Measurements from ENCODE around the gene SEPTIN6.
"Not testable (repeated sequence)": the region's sequence is repeated elsewhere in the genome, so short reads cannot be mapped to it uniquely, and the experiment has no call there.

The SEPTIN6 gene

DNA sequence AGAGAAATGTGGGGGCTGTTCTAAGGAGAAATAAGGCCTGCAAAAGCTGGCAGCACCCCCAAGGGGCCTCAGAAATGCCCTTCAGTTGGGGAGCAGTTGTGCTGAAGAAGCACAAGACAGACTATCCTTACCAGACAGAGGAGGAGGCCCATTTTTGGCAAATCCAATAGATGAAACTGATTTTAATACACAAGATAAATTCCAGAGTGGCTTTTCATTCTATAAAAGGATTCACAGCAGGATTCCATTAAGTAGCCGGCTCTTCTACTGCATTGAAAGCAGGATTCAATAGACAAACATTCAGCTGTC, 8.1 kb downstream of the SEPTIN6 start:
- Histone ChIP-seq H3K9me3 (ENCODE audit: low read length) (no peaks in the 10 kb centered on the region), H3K36me3 (ENCODE audit: insufficient read depth, low read length) (0 out of 2 replicates have a peak, but pooled peaks cover under 1% of the 10 kb centered on the region), H3K4me3 (ENCODE audit: low read depth, low read length, poor library complexity, severe bottlenecking) (peak overlapping the region; percentile 40), H3K27ac (ENCODE audit: low read depth, low read length, poor library complexity, severe bottlenecking) (peak overlapping the region; percentile 97), H2AFZ (ENCODE audit: low read length) (no peak overlapping the region), H3K79me2 (ENCODE audit: insufficient read depth, low read length) (peaks cover 61% of the 10 kb centered on the region), H3K9me2 (ENCODE audit: low read depth, low read length) (no peaks in the 10 kb centered on the region), H3K4me2 (ENCODE audit: low read length) (peak overlapping the region; percentile 57), H3F3A (ENCODE audit: insufficient read depth, low read length) (peaks cover 8% of the 10 kb centered on the region), H3K27me3 (ENCODE audit: insufficient read depth, low read length) (no peaks in the 10 kb centered on the region), H3K4me1 (ENCODE audit: insufficient read depth, low read length, severe bottlenecking) (peaks cover 96% of the 10 kb centered on the region), H3K9ac (ENCODE audit: low read length) (peak overlapping the region; percentile 63), H4K20me1 (ENCODE audit: insufficient read depth, low read length) (no peaks in the 10 kb centered on the region)
- TF ChIP-seq EZH2 (IDR thresholded peaks at IDR 0.05; ENCODE audit: borderline replicate concordance, low read length) = no peak
- TF ChIP-seq, protein P1, sequence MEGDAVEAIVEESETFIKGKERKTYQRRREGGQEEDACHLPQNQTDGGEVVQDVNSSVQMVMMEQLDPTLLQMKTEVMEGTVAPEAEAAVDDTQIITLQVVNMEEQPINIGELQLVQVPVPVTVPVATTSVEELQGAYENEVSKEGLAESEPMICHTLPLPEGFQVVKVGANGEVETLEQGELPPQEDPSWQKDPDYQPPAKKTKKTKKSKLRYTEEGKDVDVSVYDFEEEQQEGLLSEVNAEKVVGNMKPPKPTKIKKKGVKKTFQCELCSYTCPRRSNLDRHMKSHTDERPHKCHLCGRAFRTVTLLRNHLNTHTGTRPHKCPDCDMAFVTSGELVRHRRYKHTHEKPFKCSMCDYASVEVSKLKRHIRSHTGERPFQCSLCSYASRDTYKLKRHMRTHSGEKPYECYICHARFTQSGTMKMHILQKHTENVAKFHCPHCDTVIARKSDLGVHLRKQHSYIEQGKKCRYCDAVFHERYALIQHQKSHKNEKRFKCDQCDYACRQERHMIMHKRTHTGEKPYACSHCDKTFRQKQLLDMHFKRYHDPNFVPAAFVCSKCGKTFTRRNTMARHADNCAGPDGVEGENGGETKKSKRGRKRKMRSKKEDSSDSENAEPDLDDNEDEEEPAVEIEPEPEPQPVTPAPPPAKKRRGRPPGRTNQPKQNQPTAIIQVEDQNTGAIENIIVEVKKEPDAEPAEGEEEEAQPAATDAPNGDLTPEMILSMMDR (IDR thresholded peaks at IDR 0.05; ENCODE audit: low read length) = no peak

DNA sequence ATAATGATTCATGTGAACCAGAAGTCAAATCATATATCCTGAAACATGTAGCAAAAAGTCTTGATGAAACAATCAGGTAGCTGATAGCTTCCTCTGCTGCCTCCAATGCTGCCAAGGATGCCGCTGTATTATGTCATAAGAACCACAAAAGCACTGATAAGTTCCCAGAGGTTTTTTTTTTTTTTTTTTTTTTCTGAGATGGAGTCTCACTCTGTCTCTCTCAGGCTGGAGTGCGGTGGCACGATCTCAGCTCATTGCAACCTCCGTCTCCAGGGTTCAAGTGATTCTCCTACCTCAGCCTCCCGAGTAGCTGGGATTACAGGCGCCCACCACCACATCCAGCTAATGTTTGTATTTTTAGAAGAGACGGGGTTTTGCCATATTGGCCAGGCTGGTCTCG, 8.7 kb downstream of the SEPTIN6 start:
- not testable (repeated sequence) for H3K4me2 ChIP-seq (ENCODE audit: low read length); H3F3A ChIP-seq (ENCODE audit: insufficient read depth, low read length); H3K4me3 ChIP-seq (ENCODE audit: low read depth, low read length, poor library complexity, severe bottlenecking); H3K36me3 ChIP-seq (ENCODE audit: insufficient read depth, low read length); H3K9me3 ChIP-seq (ENCODE audit: low read length); H3K27me3 ChIP-seq (ENCODE audit: insufficient read depth, low read length); H3K9me2 ChIP-seq (ENCODE audit: low read depth, low read length); H3K9ac ChIP-seq (ENCODE audit: low read length); H2AFZ ChIP-seq (ENCODE audit: low read length); H4K20me1 ChIP-seq (ENCODE audit: insufficient read depth, low read length)
- H3K27ac ChIP-seq (ENCODE audit: low read depth, low read length, poor library complexity, severe bottlenecking) = peak overlapping the region; percentile 97
- peaks cover 98% of the 10 kb centered on the region for H3K4me1 ChIP-seq (ENCODE audit: insufficient read depth, low read length, severe bottlenecking)
- peaks cover 61% of the 10 kb centered on the region for H3K79me2 ChIP-seq (ENCODE audit: insufficient read depth, low read length)

DNA sequence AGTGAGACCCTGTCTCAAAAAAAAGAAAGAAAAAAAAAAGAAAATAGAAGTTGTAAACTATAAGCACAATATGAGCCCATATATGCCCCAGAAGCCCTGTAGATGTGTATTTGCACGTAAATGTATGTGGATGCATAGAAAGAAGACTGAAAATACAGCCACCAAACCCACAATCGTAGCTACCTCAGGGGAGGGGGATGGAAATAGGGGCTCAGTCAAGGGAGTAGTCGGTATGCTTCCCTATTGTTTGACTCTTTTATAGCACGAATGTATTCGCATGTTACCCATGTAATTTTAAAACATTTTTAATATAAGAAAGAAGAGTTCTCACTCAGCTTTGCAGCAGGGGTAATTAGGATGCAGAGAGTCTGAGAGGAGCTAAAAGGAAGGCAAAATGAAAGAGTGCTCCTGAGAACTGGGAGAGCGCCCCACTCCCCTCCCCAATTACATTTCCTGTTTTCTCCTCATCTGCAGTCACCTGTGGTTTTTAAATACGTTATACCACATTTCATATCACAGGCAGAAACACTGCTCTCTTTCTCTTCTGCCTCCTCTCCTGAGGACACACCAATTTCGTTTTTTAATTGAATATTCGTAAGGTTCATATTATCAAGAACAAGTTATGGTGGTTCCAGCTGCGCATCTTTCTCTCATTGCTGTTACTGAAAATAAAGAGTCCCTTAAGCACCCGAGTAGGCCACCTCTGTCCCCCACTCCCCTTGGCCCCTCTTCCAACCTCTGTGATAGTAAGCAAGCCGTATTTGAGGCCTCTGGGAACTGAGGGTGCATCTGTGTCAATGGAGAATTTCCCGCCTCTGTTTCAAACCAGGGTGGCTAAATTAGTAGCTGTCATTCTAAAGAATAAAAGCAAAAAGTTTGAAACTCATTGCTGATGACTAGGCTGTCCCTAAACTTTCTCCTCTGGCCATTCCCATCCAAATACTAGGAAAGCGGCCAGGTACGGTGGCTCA, 10.7 kb downstream of the SEPTIN6 start:
- no peak overlapping the region for H2AFZ ChIP-seq (ENCODE audit: low read length)
- peaks cover 97% of the 10 kb centered on the region for H3K4me1 ChIP-seq (ENCODE audit: insufficient read depth, low read length, severe bottlenecking)
- no peaks in the 10 kb centered on the region for H3K9me3 ChIP-seq (ENCODE audit: low read length)
- peaks cover 46% of the 10 kb centered on the region for H3K79me2 ChIP-seq (ENCODE audit: insufficient read depth, low read length)
- H3K27me3 ChIP-seq (ENCODE audit: insufficient read depth, low read length) = no peaks in the 10 kb centered on the region
- H3K9ac ChIP-seq (ENCODE audit: low read length) = peak overlapping the region; percentile 72
- no peaks in the 10 kb centered on the region for H3K36me3 ChIP-seq (ENCODE audit: insufficient read depth, low read length)
- no peaks in the 10 kb centered on the region for H4K20me1 ChIP-seq (ENCODE audit: insufficient read depth, low read length)
- H3K4me2 ChIP-seq (ENCODE audit: low read length) = peak overlapping the region; percentile 77
- H3F3A ChIP-seq (ENCODE audit: insufficient read depth, low read length) = peaks cover 5% of the 10 kb centered on the region
- TF ChIP-seq, protein P1 (IDR thresholded peaks at IDR 0.05; ENCODE audit: low read length) = no peak
- peak overlapping the region; percentile 97 for H3K27ac ChIP-seq (ENCODE audit: low read depth, low read length, poor library complexity, severe bottlenecking)
- peak overlapping the region; percentile 44 for H3K4me3 ChIP-seq (ENCODE audit: low read depth, low read length, poor library complexity, severe bottlenecking)
- H3K9me2 ChIP-seq (ENCODE audit: low read depth, low read length) = no peaks in the 10 kb centered on the region

DNA sequence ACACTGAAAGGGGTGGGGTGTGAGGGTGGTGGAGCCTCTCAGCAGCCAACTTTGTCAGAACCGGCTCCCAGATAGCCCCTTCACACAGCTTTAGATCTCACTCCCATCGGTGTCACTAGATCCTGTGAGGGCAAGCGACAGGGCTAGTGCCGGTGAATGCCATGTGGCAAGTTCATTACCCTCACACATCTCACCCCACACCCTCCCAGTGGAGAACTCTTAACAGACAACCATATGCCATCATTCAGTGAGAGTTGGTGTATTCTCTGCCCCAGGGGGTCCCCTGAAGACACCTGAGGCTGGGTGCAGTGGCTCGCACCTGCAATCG, 15.3 kb downstream of the SEPTIN6 start:
- Histone ChIP-seq H3K4me3 (ENCODE audit: low read depth, low read length, poor library complexity, severe bottlenecking) (peak overlapping the region; percentile 32), H4K20me1 (ENCODE audit: insufficient read depth, low read length) (no peaks in the 10 kb centered on the region), H3K9me3 (ENCODE audit: low read length) (no peaks in the 10 kb centered on the region), H3K9ac (ENCODE audit: low read length) (peak overlapping the region; percentile 47), H3K36me3 (ENCODE audit: insufficient read depth, low read length) (peaks cover 25% of the 10 kb centered on the region), H3K4me2 (ENCODE audit: low read length) (peak overlapping the region; percentile 56; the same call in 1 of the 2 replicates), H3K9me2 (ENCODE audit: low read depth, low read length) (no peaks in the 10 kb centered on the region), H3K27me3 (ENCODE audit: insufficient read depth, low read length) (no peaks in the 10 kb centered on the region), H2AFZ (ENCODE audit: low read length) (no peak overlapping the region), H3K4me1 (ENCODE audit: insufficient read depth, low read length, severe bottlenecking) (peaks cover 72% of the 10 kb centered on the region), H3K27ac (ENCODE audit: low read depth, low read length, poor library complexity, severe bottlenecking) (peak overlapping the region; percentile 92), H3F3A (ENCODE audit: insufficient read depth, low read length) (peaks cover 3% of the 10 kb centered on the region), H3K79me2 (ENCODE audit: insufficient read depth, low read length) (peaks cover 35% of the 10 kb centered on the region)
- TF ChIP-seq, protein P1 (IDR thresholded peaks at IDR 0.05; ENCODE audit: low read length) = no peak
- no peak for TF ChIP-seq EZH2 (IDR thresholded peaks at IDR 0.05; ENCODE audit: borderline replicate concordance, low read length)
